Calu3 (cell line): Measurements from ENCODE around the gene WDR3. TPM values are rescaled to one million over a fixed set of nuclear protein-coding genes. Genes with fewer than 3 reads are reported as not detected.

Source experiments
- BruUV-seq: library from RNA; stranded (reverse); fragments of 400-500 nt; replicated peaks from 2 replicates; lab custom pipeline; 2021; lab: Mats Ljungman, UMichigan
- CTCF ChIA-PET: fragments of 300-600 bp; sonication (Branson Sonifier 250); formaldehyde crosslinking; loops from one replicate; lab custom pipeline; 2022; ENCODE audit warnings: antibody characterized with exemption; lab: Charles Lee
- DNase-seq: peaks from one replicate; pipeline ENCODE4 v3.0.0; 2022
- H3K27ac Mint-ChIP-seq: one replicate; pipeline ENCODE4 v1.8.0; 2022; ENCODE audit warnings: mixed read lengths; ENCODE audit not compliant: unreplicated experiment
- H3K27me3 Mint-ChIP-seq: one replicate; pipeline ENCODE4 v1.8.0; 2022; ENCODE audit warnings: mixed read lengths; ENCODE audit not compliant: unreplicated experiment
- H3K36me3 Mint-ChIP-seq: one replicate; pipeline ENCODE4 v1.8.0; 2022; ENCODE audit warnings: mild to moderate bottlenecking, moderate library complexity, mixed read lengths; ENCODE audit not compliant: insufficient read depth, unreplicated experiment
- H3K4me1 Mint-ChIP-seq: one replicate; pipeline ENCODE4 v1.8.0; 2022; ENCODE audit warnings: mild to moderate bottlenecking, low read depth, mixed read lengths; ENCODE audit not compliant: unreplicated experiment
- H3K4me3 Mint-ChIP-seq: one replicate; pipeline ENCODE4 v1.8.0; 2022; ENCODE audit warnings: mild to moderate bottlenecking, low read depth, moderate library complexity, mixed read lengths; ENCODE audit not compliant: unreplicated experiment
- H3K9me3 Mint-ChIP-seq: one replicate; pipeline ENCODE4 v1.8.0; 2022; ENCODE audit warnings: low read depth, mixed read lengths; ENCODE audit not compliant: unreplicated experiment
- CTCF ChIP-seq: fragments of 200-600 bp; IDR thresholded peaks from one replicate; pipeline ENCODE4 v1.8.0; 2022; ENCODE audit warnings: antibody characterized with exemption; ENCODE audit not compliant: unreplicated experiment
- intact Hi-C: fragments of 100-400 bp; cut with micrococcal nuclease; formaldehyde crosslinking; loops from one replicate; pipeline ENCODE4 v1.10.0; 2022; ENCODE audit not compliant: unreplicated experiment
- total RNA-seq: library from RNA; stranded (reverse); gene quantifications from 2 replicates; pipeline ENCODE4 v1.2.3, GENCODE V29; 2022

The WDR3 gene
- total RNA-seq, 1 experiment from 2014 or later = 42.5 TPM

- no TSS peak for BruUV-seq
- Mint-ChIP-seq H3K4me1 (no peaks in the 10 kb centered on the region), H3K27ac (no peak overlapping the region), H3K27me3 (no peaks in the 10 kb centered on the region), H3K9me3 (no peaks in the 10 kb centered on the region), H3K36me3 (peaks cover 12% of the 10 kb centered on the region), H3K4me3 (no peak overlapping the region)
- intact Hi-C loops = loop anchor here (10.0 kb wide), 1 partner anchor 85 kb away; no protein-coding TSS in a partner anchor
- DNase-seq = no peak
- TF ChIP-seq CTCF = no peak
- CTCF ChIA-PET = no interaction called here
Measured at GRCh38 chr1:117899801-117900200, 29.7 kb upstream of the WDR3 start.

- BruUV-seq = no TSS peak
- Mint-ChIP-seq H3K4me3 (no peak overlapping the region), H3K27ac (no peak overlapping the region), H3K4me1 (no peaks in the 10 kb centered on the region), H3K36me3 (peaks cover 24% of the 10 kb centered on the region), H3K9me3 (no peaks in the 10 kb centered on the region), H3K27me3 (no peaks in the 10 kb centered on the region)
- CTCF ChIA-PET = no interaction called here
- no peak for TF ChIP-seq CTCF
- DNase-seq = no peak
- intact Hi-C loops = no loop called here
Measured at GRCh38 chr1:117902944-117903343, 26.6 kb upstream of the WDR3 start.

- no peaks in the 10 kb centered on the region for H3K4me1 Mint-ChIP-seq
- no peak for TF ChIP-seq CTCF
- H3K27me3 Mint-ChIP-seq = no peaks in the 10 kb centered on the region
- no peaks in the 10 kb centered on the region for H3K9me3 Mint-ChIP-seq
- CTCF ChIA-PET = no interaction called here
- BruUV-seq = no TSS peak
- no peak for DNase-seq
- H3K27ac Mint-ChIP-seq = no peak overlapping the region
- intact Hi-C loops = no loop called here
- peaks cover 25% of the 10 kb centered on the region for H3K36me3 Mint-ChIP-seq
- H3K4me3 Mint-ChIP-seq = no peak overlapping the region
Measured at GRCh38 chr1:117904485-117904884, 25.1 kb upstream of the WDR3 start.

GRCh38 chr1:117905019-117905418, 24.5 kb upstream of the WDR3 start:
- Mint-ChIP-seq H3K27ac (no peak overlapping the region), H3K36me3 (peaks cover 25% of the 10 kb centered on the region), H3K9me3 (no peaks in the 10 kb centered on the region), H3K4me3 (no peak overlapping the region), H3K27me3 (no peaks in the 10 kb centered on the region), H3K4me1 (no peaks in the 10 kb centered on the region)
- CTCF ChIA-PET = no interaction called here
- intact Hi-C loops = no loop called here
- no peak for DNase-seq
- BruUV-seq = no TSS peak
- no peak for TF ChIP-seq CTCF

GRCh38 chr1:117911051-117911450, 18.5 kb upstream of the WDR3 start:
- DNase-seq = no peak
- TF ChIP-seq CTCF = no peak
- H3K27ac Mint-ChIP-seq = no peak overlapping the region
- H3K9me3 Mint-ChIP-seq = no peaks in the 10 kb centered on the region
- BruUV-seq = no TSS peak
- no peak overlapping the region for H3K4me3 Mint-ChIP-seq
- H3K36me3 Mint-ChIP-seq = peaks cover 17% of the 10 kb centered on the region
- H3K4me1 Mint-ChIP-seq = no peaks in the 10 kb centered on the region
- intact Hi-C loops = no loop called here
- no peaks in the 10 kb centered on the region for H3K27me3 Mint-ChIP-seq
- CTCF ChIA-PET = no interaction called here
